SU-DHL-6 (cell line): Measurements from ENCODE around the gene RAP1GAP.

Source experiments
- CTCF ChIP-seq: fragments of 200-600 bp; sonication (generic); IDR thresholded peaks from one replicate; pipeline ENCODE4 v1.5.1; 2017; ENCODE audit warnings: antibody characterized with exemption, mild to moderate bottlenecking, low read length, moderate library complexity; ENCODE audit not compliant: insufficient read depth, poor library complexity, severe bottlenecking
- EZH2phosphoT487 ChIP-seq: fragments of 200-600 bp; sonication (generic), shearing (Covaris generic); conservative IDR thresholded peaks from 2 replicates; pipeline ENCODE4 v1.6.1; 2018; ENCODE audit warnings: mild to moderate bottlenecking, antibody characterized with exemption, low read length, moderate library complexity, mixed read lengths

DNA sequence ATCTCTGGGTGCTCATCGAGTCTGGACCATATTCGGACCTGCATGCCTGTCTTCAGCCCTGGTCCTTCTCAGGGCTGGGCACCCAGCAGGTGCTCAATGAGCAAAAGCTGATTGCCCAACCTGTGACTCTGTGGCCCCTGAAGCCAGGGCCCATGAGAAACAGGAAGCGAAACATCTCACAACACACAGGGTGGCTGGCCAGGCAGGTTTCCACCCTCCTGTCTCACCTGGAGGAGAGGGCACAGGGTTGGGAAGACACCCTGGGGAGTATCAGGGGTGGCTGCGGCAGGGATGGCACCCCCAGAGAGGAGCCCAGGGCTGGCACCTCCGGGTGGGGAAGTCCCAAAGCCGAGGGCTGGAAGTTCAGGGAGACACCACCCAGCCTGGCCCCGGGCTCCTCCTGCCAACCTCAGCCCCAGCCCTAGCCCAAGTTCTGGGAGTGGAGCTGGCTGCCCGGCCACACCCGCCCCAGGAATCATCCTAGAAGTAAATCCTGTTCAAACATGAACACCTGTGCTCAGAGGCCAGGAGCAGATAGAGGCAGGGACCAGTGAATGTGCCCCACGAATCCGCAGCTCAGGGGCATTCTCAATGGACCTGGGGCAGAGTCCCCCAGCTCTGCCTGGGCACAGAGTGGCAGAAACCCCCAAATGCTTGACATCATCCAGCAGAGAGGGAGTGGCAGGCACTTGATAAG, 54.6 kb downstream of the RAP1GAP start:
- TF ChIP-seq CTCF = no peak
- TF ChIP-seq EZH2phosphoT487 = no peak
